Cardiac septum (tissue), 1 donor: ENCODE data around the gene SEMA6C. TPM values are rescaled to one million over a fixed set of nuclear protein-coding genes. Genes with fewer than 3 reads are reported as not detected.
"Not testable (repeated sequence)": the region's sequence is repeated elsewhere in the genome, so short reads cannot be mapped to it uniquely, and the experiment has no call there.

Experiments used
- DNase-seq: peaks from one replicate; pipeline ENCODE4 v3.0.0-alpha.2; 2020; ENCODE audit warnings: low spot score
- intact Hi-C: fragments of 100-400 bp; cut with DNase I; formaldehyde crosslinking; loops from one replicate; pipeline ENCODE4 v1.14.0; 2022
- total RNA-seq: library from RNA; stranded (reverse); fragmentation: NEBNext Ultra II Directional; extraction: Animal tissue kit (Norgen Biotek cat#: 25700); gene quantifications from one replicate; pipeline ENCODE4 v1.2.1, GENCODE V29; 2021
- donor health status: DM: no; HTN: no; CAD: no.

SEMA6C gene
- total RNA-seq, 1 donor from 2014 or later: 46.5 TPM

- intact Hi-C loops: no loop called here
- DNase-seq: no peak
These were observed 12.0 kb downstream of the SEMA6C start for GRCh38 chr1:151134396-151134795.

DNA sequence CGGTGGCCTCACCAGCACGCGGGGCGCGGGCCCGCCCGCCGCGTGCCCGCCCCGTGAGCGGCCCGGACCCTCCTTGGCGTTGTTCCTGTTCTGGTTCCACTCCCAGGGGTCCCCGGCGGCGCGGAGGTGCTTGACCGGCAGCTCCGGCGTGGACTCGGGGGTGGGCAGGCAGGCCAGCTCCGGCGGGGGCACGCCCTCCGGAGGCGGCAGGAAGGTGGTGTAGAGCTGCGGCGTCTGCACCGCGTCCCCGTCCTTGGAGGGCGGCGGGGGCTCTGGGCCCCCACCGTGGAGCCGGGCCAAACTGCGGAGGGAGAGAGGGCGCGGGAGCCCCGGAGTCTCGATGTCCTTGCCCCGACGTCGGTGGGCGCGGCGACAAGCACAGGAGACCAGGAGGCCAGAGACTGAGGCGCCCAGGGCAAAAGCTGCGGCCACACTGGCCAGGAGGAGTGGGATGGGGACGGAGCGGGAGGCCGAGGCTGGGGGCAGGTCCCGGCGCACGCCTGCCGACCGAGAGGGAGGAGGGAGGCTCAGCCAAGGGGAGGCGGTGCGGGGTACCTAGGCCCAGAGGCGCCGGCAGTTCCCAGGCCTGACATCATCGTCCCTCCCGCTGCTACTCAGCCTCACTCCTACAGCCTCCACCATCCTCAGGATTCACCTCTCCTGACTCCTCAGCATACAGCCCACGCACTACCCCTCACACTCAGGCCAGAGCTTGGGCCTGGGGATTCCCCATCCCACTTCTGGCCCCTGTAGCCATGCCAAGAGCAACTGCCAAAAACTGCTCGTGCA is 13.2 kb downstream of the SEMA6C start:
- intact Hi-C loops: no loop called here
- no peak for DNase-seq

GRCh38 chr1:151132335-151133017 is 14.0 kb downstream of the SEMA6C start:
- DNase-seq: no peak
- intact Hi-C loops: no loop called here

GRCh38 chr1:151131701-151132334 is 14.6 kb downstream of the SEMA6C start:
- intact Hi-C loops: no loop called here
- no peak for DNase-seq

GRCh38 chr1:151130987-151131586 is 15.3 kb downstream of the SEMA6C start:
- intact Hi-C loops: no loop called here

DNA sequence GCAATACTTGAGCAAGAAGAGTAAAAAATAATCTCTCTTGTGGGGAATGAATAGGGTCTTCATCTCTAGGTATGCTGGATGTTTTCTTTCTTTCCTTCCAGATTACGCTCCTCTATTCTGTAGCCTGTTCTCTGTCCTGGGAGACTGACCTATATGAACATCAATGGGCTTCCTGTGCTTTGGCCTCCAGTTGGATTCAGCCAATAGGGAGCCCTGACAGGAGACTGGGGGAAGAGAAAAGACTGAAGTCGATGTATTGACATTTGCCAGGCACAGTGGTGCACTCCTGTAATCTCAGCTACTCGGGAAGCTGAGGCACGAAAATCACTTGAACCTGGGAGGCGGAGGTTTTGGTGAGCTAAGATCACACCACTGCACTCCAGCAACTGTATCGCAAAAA is 17.6 kb downstream of the SEMA6C start:
- intact Hi-C loops: no loop called here
- DNase-seq: no peak

More at GRCh38 chr1:151130987-151131586, 15.3 kb downstream of the SEMA6C start:
- no peak for DNase-seq

- no peak for DNase-seq
- intact Hi-C loops: no loop called here
These were observed 21.5 kb downstream of the SEMA6C start for GRCh38 chr1:151124763-151125403.

DNA sequence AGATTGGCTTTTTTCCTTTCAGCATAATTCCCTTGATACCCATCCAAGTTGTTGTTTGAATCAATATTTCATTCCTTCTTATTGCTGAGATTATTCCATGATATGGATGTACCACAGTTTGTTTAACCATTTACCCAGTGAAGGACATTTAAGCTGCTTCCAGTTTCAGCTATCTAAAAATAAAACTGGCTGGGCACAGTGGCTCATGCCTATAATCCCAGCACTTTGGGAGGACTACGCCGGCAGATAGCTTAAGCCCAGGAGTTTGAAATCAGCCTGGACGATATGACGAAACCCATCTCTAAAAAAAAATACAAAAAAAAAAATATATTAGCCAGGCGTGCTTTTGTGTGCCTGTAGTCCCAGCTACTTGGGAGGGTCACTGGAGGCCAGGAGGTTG is 32.6 kb downstream of the SEMA6C start:
- intact Hi-C loops: no loop called here
- DNase-seq: no peak

- no peak for DNase-seq
- intact Hi-C loops: no loop called here
These were observed 38.1 kb downstream of the SEMA6C start for GRCh38 chr1:151108331-151108730.

DNA sequence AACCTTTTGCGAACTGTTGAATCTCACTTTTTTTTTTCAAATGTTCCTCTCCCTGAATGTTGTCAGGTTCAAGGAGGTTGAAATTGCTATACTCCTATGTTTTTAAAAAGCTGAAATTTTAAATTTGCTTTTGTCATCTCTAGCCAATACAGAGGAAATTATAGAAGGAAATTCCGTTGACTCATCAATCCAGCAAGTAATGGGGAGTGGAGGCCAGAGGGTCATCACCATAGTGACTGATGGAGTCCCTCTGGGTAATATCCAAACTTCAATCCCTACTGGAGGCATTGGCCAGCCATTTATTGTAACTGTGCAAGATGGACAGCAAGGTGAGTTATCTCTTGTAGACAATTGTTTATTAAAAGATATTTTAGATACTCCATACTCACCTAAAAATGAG is 39.5 kb downstream of the SEMA6C start:
- intact Hi-C loops: no loop called here
- DNase-seq: no peak

- DNase-seq: no peak
- intact Hi-C loops: no loop called here
These were observed 41.8 kb downstream of the SEMA6C start for GRCh38 chr1:151104630-151105029.

- DNase-seq: no peak
- intact Hi-C loops: no loop called here
These were observed 48.3 kb downstream of the SEMA6C start for GRCh38 chr1:151098126-151098525.

- intact Hi-C loops, DNase-seq: not testable (repeated sequence)
These were observed 49.0 kb downstream of the SEMA6C start for GRCh38 chr1:151097426-151097825.

DNA sequence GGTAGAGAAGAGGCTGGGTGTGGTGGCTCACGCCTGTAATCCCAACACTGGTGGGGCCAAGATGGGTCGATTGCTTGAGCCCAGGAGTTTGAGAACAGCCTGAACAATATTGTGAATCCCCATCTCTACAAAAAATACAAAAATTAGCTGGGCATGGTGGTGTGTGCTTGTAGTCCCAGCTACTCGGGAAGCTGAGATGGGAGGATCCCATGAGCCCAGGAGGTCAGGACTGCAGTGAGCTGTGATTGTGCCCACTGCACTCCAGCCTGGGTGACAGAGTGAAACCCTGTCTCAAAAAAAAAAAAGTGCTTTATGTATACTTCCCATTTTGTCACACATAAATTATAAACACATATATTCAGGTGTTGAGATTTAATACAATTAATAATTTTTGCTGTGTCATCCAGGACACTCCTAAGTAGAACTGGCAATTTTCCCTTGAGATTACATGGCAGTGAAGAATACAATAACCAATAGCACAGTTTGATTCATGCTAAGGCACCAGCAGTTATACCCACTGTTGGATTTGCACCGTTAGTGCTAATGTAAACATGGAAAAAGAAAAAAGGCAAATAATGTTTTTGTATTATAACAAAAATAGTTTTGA is 60.4 kb downstream of the SEMA6C start:
- no peak for DNase-seq
- intact Hi-C loops: no loop called here

Other genes with a start within 250 kb of the SEMA6C start
- 15.5 TPM for gene SETDB1, start 220.3 kb downstream of the SEMA6C start, total RNA-seq
- 76.0 TPM for gene CERS2, start 171.8 kb downstream of the SEMA6C start, total RNA-seq
- gene ANXA9, start 164.3 kb downstream of the SEMA6C start, total RNA-seq: 0.16 TPM
- 49.1 TPM for gene MINDY1, start 139.7 kb downstream of the SEMA6C start, total RNA-seq
- gene PRUNE1, start 138.2 kb downstream of the SEMA6C start, total RNA-seq: 31.0 TPM
- gene BNIPL, start 110.0 kb downstream of the SEMA6C start, total RNA-seq: 0.32 TPM
- 8.9 TPM for gene C1orf56, start 98.9 kb downstream of the SEMA6C start, total RNA-seq
- 44.2 TPM for gene CDC42SE1, start 87.0 kb downstream of the SEMA6C start, total RNA-seq
- gene MLLT11, start 86.2 kb downstream of the SEMA6C start, total RNA-seq: 58.7 TPM
- gene GABPB2, start 75.9 kb downstream of the SEMA6C start, total RNA-seq: 11.7 TPM
- 0.86 TPM for gene TNFAIP8L2, start 10.0 kb upstream of the SEMA6C start, total RNA-seq
- 12.5 TPM for gene LYSMD1, start 19.3 kb upstream of the SEMA6C start, total RNA-seq
- gene SCNM1, start 19.5 kb upstream of the SEMA6C start, total RNA-seq: 20.7 TPM
- not detected for gene TMOD4, start 29.4 kb upstream of the SEMA6C start, total RNA-seq
- 34.1 TPM for gene VPS72, start 43.6 kb upstream of the SEMA6C start, total RNA-seq
- gene PIP5K1A, start 51.9 kb upstream of the SEMA6C start, total RNA-seq: 40.6 TPM
- gene PSMD4, start 108.1 kb upstream of the SEMA6C start, total RNA-seq: 137 TPM
- gene ZNF687, start 135.7 kb upstream of the SEMA6C start, total RNA-seq: 12.8 TPM
- gene PI4KB, start 180.8 kb upstream of the SEMA6C start, total RNA-seq: 47.7 TPM
- 27.2 TPM for gene RFX5, start 200.6 kb upstream of the SEMA6C start, total RNA-seq
- gene SELENBP1, start 226.1 kb upstream of the SEMA6C start, total RNA-seq: 21.2 TPM